ENCODE results near the gene CCR7.

Gene CCR7

DNA sequence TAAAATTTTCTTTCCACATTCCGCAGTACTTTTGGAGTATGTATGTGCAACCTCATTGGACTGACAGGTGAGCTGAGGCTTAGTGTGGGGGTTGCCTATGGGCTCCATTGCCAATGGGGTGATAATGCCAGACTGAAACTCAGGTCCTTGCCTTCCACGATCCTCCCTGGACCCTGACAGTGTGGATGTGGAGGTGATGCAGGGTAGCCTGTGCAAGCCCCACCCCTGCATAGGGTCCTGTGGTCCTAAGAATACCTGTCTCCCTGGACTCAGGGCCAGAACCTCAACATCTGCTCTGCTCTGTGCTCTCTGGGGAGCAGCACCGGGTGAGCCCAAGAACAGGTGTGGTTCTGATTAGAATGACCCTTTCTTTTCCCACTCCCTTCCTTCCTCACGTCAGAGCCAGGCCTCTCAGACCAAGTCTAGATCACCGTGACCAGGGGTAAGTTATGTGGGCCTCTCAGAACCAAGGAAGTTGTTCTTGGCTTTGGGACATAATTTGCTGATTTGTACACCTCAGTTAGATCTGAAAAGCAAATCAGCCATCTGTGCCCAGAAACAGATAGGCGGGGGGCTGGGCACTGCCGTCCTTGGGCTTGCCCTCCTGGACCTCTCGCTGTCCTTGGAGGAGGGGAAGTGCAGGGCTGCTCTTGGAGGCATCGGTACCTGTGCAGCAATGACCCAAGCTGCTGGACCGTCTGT, 55.5 kb downstream of the CCR7 start:
- peaks cover 24% of the 10 kb centered on the region for H3K4me1 ChIP-seq (ENCODE audit: control insufficient read depth, insufficient read depth, low read length, poor library complexity, severe bottlenecking)
- H3K36me3 ChIP-seq (ENCODE audit: control insufficient read depth, insufficient read depth, low read length), result no peaks in the 10 kb centered on the region
- no peak overlapping the region for H3K4me3 ChIP-seq (ENCODE audit: extremely low read depth, insufficient read depth, low read length, poor library complexity, severe bottlenecking)
- no peaks in the 10 kb centered on the region for H3K9me3 ChIP-seq (ENCODE audit: control insufficient read depth, low read length)
- WGBS, 2 experiments (ENCODE audit: insufficient coverage in 2 of 2), result 75 to 79% methylated on average over 7 of the region's 10 CpGs
- H3K27ac ChIP-seq (ENCODE audit: low read depth, low read length, severe bottlenecking), result no peak overlapping the region

GRCh38 chr17:40506786-40507185, 58.5 kb downstream of the CCR7 start:
- 93% methylated on average over 2 of the region's 5 CpGs; no CpG with 5 or more reads in 1 of the 2 experiments for WGBS, 2 experiments (ENCODE audit: insufficient coverage in 2 of 2)
- no peak overlapping the region for H3K4me3 ChIP-seq (ENCODE audit: extremely low read depth, insufficient read depth, low read length, poor library complexity, severe bottlenecking)
- no peaks in the 10 kb centered on the region for H3K36me3 ChIP-seq (ENCODE audit: control insufficient read depth, insufficient read depth, low read length)
- H3K9me3 ChIP-seq (ENCODE audit: control insufficient read depth, low read length), result no peaks in the 10 kb centered on the region
- H3K4me1 ChIP-seq (ENCODE audit: control insufficient read depth, insufficient read depth, low read length, poor library complexity, severe bottlenecking), result peaks cover 18% of the 10 kb centered on the region
- no peak overlapping the region for H3K27ac ChIP-seq (ENCODE audit: low read depth, low read length, severe bottlenecking)
